Astrocyte of the hippocampus (primary cell): ENCODE measurements around the gene HELB.

ENCODE experiments used
- DNase-seq: peaks from one replicate; pipeline ENCODE4 v3.0.0; 2011; ENCODE audit warnings: low read depth, low spot score

HELB gene

GRCh38 chr12:66361703-66362102, 59.4 kb downstream of the HELB start:
- no peak for DNase-seq

DNA sequence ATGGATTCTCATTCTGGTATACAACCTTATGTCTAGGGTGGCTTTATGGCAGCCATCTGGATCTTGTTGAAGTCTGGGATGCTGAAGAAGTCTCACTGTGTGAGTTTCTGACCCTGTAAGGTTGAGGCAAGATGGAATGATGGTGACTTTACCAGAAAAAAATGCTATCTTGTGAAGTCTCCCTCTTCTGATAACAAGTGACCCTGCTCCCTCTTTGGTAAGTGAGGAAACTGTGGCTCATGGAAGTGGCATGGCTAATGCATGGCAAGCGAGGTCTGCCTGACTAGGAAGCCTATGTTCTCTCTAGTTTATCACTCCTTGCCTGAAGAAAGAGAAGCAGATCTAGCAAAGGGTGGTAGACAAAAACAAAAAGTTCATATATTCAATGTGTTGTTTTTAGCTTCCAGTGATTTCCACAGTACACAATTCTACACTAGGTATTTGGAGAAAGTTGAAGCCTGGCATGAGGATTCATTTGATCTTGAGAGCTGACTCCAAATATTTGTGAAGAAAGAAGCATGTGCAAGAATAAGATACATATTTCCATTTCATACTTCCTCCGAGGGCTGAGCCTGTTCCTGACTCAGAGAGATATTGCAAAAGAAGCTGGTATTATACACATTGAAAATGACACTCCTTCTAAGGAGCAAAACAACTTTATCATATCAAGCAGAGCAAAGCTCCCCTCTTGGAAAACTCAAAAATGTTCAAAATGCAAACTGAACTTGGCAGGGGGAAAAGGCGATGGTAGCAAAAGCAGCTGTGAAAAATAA, 63.6 kb downstream of the HELB start:
- DNase-seq, result no peak

GRCh38 chr12:66367015-66367667, 64.8 kb downstream of the HELB start:
- DNase-seq, result no peak

GRCh38 chr12:66371982-66372381, 69.7 kb downstream of the HELB start:
- DNase-seq, result no peak

- DNase-seq, result no peak
Observed at GRCh38 chr12:66375560-66375959, 73.3 kb downstream of the HELB start.

GRCh38 chr12:66379616-66380015, 77.3 kb downstream of the HELB start:
- DNase-seq, result no peak

DNA sequence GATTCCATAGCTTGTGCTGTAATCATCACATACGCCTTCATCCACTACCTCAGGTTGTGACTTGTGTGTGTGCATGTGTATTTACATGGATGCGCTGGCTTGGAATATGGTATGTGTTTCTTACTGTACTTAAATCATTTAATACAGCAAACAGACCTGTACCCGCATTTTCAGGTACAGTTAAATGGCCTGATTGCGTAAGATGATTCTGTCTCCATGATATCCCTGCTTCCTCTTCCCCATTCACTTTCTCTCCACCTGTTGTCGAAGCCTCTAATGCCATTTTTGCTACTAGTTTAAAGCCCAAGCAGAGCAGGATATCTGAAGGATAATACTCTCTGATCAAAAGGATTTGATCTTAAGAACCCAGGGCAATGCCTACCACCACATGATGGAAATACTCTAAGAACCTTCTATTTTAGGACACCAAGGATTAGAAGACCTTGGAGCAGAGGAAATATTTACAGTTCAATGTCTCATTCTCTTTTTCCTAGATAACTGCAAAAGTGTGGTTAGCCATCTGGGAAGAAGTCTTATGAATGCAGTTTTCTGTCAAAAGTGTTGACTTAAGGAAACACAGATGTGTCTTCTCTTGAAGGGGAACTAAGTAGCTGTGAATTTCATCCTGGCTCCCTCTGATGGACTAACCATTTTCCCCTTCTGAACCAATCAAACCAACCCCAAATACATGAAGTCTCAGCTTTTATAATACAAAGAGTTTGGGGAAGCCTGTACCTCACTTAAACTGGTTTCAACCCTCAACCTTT, 78.7 kb downstream of the HELB start:
- no peak for DNase-seq

- no peak for DNase-seq
Observed at GRCh38 chr12:66387117-66387516, 84.8 kb downstream of the HELB start.
